PC-9 (cell line): ENCODE measurements around the gene ACTL8. TPM values are rescaled to one million over a fixed set of nuclear protein-coding genes. Genes with fewer than 3 reads are reported as not detected.

ENCODE experiments used
- BruUV-seq: library from RNA; stranded (reverse); fragments of 400-500 nt; replicated peaks from 2 replicates; lab custom pipeline; 2021; lab: Mats Ljungman, UMichigan
- CTCF ChIA-PET: fragments of 300-600 bp; sonication (Branson Sonifier 250); formaldehyde crosslinking; loops from one replicate; lab custom pipeline; 2022; ENCODE audit warnings: antibody characterized with exemption; lab: Charles Lee
- POLR2A ChIA-PET: fragments of 300-600 bp; sonication (Branson Sonifier 250); formaldehyde crosslinking; loops from one replicate; lab custom pipeline; 2022; ENCODE audit warnings: antibody characterized with exemption; ENCODE audit not compliant: unreplicated experiment; lab: Charles Lee
- DNase-seq, 2 experiments: peaks; one replicate each; pipeline versions ENCODE4 v3.0.0 to v3.0.0-alpha.2; 2015 to 2022; ENCODE audit warnings: mixed read lengths in 1 of 2
- H2AFZ ChIP-seq: fragments of 200-600 bp; sonication (generic); 2 replicates; pipeline ENCODE4 v1.8.1; 2017; ENCODE audit warnings: antibody characterized with exemption
- H3F3A ChIP-seq: fragments of 200-600 bp; sonication (generic); 2 replicates; pipeline ENCODE4 v1.8.1; 2017; ENCODE audit warnings: antibody characterized with exemption, mild to moderate bottlenecking, low read depth; ENCODE audit not compliant: insufficient read depth
- H3K27ac ChIP-seq: fragments of 200-600 bp; sonication (generic); 2 replicates; pipeline ENCODE4 v1.6.1; 2016; ENCODE audit warnings: mixed run types
- H3K27me3 ChIP-seq: fragments of 200-600 bp; sonication (generic); 2 replicates; pipeline ENCODE4 v1.6.1; 2016; ENCODE audit warnings: low read depth, mixed run types; ENCODE audit not compliant: insufficient read depth
- H3K36me3 ChIP-seq: fragments of 200-600 bp; sonication (generic); 2 replicates; pipeline ENCODE4 v1.6.1; 2016; ENCODE audit warnings: low read depth, mixed run types
- H3K4me1 ChIP-seq: fragments of 200-600 bp; sonication (generic); replicated peaks from 2 replicates; pipeline ENCODE4 v1.6.1; 2016; ENCODE audit warnings: mixed run types; ENCODE audit not compliant: insufficient read depth
- H3K4me2 ChIP-seq: fragments of 200-600 bp; sonication (generic); 2 replicates; pipeline ENCODE4 v1.6.1; 2017; ENCODE audit warnings: mixed run types
- H3K4me3 ChIP-seq: fragments of 200-600 bp; sonication (generic); 2 replicates; pipeline ENCODE4 v1.6.1; 2016; ENCODE audit warnings: mixed run types
- H3K79me2 ChIP-seq: fragments of 200-600 bp; sonication (generic); 2 replicates; pipeline ENCODE4 v1.6.1; 2017; ENCODE audit warnings: low read depth, mixed run types
- H3K9me2 ChIP-seq: fragments of 200-600 bp; sonication (generic); 2 replicates; pipeline ENCODE4 v1.8.1; 2017; ENCODE audit warnings: mild to moderate bottlenecking; ENCODE audit not compliant: insufficient read depth
- H3K9me3 ChIP-seq: fragments of 200-600 bp; sonication (generic); 2 replicates; pipeline ENCODE4 v1.8.1; 2016; ENCODE audit warnings: low read depth; ENCODE audit not compliant: insufficient read depth
- H4K20me1 ChIP-seq: fragments of 200-600 bp; sonication (generic); 2 replicates; pipeline ENCODE4 v1.8.1; 2017; ENCODE audit not compliant: insufficient read depth
- CTCF ChIP-seq: fragments of 200-600 bp; sonication (generic); conservative IDR thresholded peaks from 2 replicates; pipeline ENCODE4 v1.6.1; 2017; ENCODE audit warnings: mixed run types, antibody characterized with exemption, mild to moderate bottlenecking, moderate library complexity
- EZH2 ChIP-seq: fragments of 200-600 bp; sonication (generic); IDR thresholded peaks from 2 replicates; pipeline ENCODE4 v1.8.0; 2017; ENCODE audit warnings: antibody characterized with exemption, low read depth
- intact Hi-C: fragments of 100-400 bp; cut with micrococcal nuclease; formaldehyde crosslinking; loops from one replicate; pipeline ENCODE4 v1.10.0; 2022; ENCODE audit not compliant: unreplicated experiment
- total RNA-seq: library from RNA; stranded (reverse); gene quantifications from 2 replicates; pipeline ENCODE4 v1.2.3, GENCODE V29; 2021

ACTL8 gene
- total RNA-seq, 1 experiment from 2014 or later, result 0.68 TPM

GRCh38 chr1:17869815-17870214 lies 114.7 kb downstream of the ACTL8 start:
- POLR2A ChIA-PET, result no interaction called here
- Histone ChIP-seq H3K9me3 (no peaks in the 10 kb centered on the region), H3K9me2 (no peaks in the 10 kb centered on the region), H3K4me2 (no peak overlapping the region), H2AFZ (no peak overlapping the region), H3K27me3 (no peaks in the 10 kb centered on the region), H3K79me2 (no peaks in the 10 kb centered on the region), H4K20me1 (no peaks in the 10 kb centered on the region), H3K27ac (no peak overlapping the region), H3K4me1 (peaks cover 13% of the 10 kb centered on the region), H3K36me3 (no peaks in the 10 kb centered on the region), H3F3A (no peaks in the 10 kb centered on the region; the same call in 1 of the 2 replicates), H3K4me3 (no peak overlapping the region)
- intact Hi-C loops, result no loop called here
- CTCF ChIA-PET, result no interaction called here
- TF ChIP-seq CTCF (no peak), EZH2 (no peak)
- no peak for DNase-seq
- BruUV-seq, result no TSS peak

GRCh38 chr1:17870679-17871078 lies 115.5 kb downstream of the ACTL8 start:
- Histone ChIP-seq H3K27ac (no peak overlapping the region), H3K9me3 (no peaks in the 10 kb centered on the region), H3K36me3 (no peaks in the 10 kb centered on the region), H2AFZ (no peak overlapping the region), H3K4me1 (peaks cover 22% of the 10 kb centered on the region), H3K4me2 (no peak overlapping the region), H3K27me3 (no peaks in the 10 kb centered on the region), H4K20me1 (no peaks in the 10 kb centered on the region), H3K79me2 (no peaks in the 10 kb centered on the region), H3F3A (no peaks in the 10 kb centered on the region; the same call in 1 of the 2 replicates), H3K9me2 (no peaks in the 10 kb centered on the region), H3K4me3 (no peak overlapping the region)
- no peak for TF ChIP-seq EZH2
- no TSS peak for BruUV-seq
- no peak for DNase-seq
- intact Hi-C loops, result no loop called here
- POLR2A ChIA-PET, result no interaction called here
- CTCF ChIA-PET, result no interaction called here

GRCh38 chr1:17873007-17873675 lies 118.0 kb downstream of the ACTL8 start:
- DNase-seq, result no peak
- no TSS peak for BruUV-seq

More at GRCh38 chr1:17873007-17873675, 118.0 kb downstream of the ACTL8 start:
- no peaks in the 10 kb centered on the region for H3K9me3 ChIP-seq
- intact Hi-C loops, result no loop called here
- no peaks in the 10 kb centered on the region for H3K36me3 ChIP-seq
- H3K27me3 ChIP-seq, result no peaks in the 10 kb centered on the region
- TF ChIP-seq EZH2, result no peak
- TF ChIP-seq CTCF, result no peak
- no peaks in the 10 kb centered on the region for H3K9me2 ChIP-seq
- no peaks in the 10 kb centered on the region for H3F3A ChIP-seq
- no peak overlapping the region for H3K4me3 ChIP-seq
- no peak overlapping the region for H2AFZ ChIP-seq
- POLR2A ChIA-PET, result interaction anchor here (0.8 kb wide), 1 partner anchor 625 kb away, joined by 3 read pairs; no protein-coding TSS in a partner anchor
- H3K4me2 ChIP-seq, result no peak overlapping the region
- H4K20me1 ChIP-seq, result no peaks in the 10 kb centered on the region
- CTCF ChIA-PET, result no interaction called here
- no peak overlapping the region for H3K27ac ChIP-seq
- no peaks in the 10 kb centered on the region for H3K79me2 ChIP-seq
- H3K4me1 ChIP-seq, result peaks cover 16% of the 10 kb centered on the region
